ENCODE measurements around the gene EIF3A.

EIF3A gene

GRCh38 chr10:119103903-119104653 is 23.5 kb upstream of the EIF3A start, which contains the start of gene DENND10 (continued):
- TF ChIP-seq PRDM10 (tag by site-specific recombination; IDR thresholded peaks at IDR 0.05) (no peak), PRDM2 (tag by site-specific recombination; IDR thresholded peaks at IDR 0.05; ENCODE audit: borderline replicate concordance) (no peak), SP2 (tag by site-specific recombination; IDR thresholded peaks at IDR 0.05) (peak; percentile 10; the same call in 1 of the 2 replicates), ZNF311 (tag by site-specific recombination; IDR thresholded peaks at IDR 0.05; ENCODE audit: borderline replicate concordance) (no peak), TRIM28 (IDR thresholded peaks at IDR 0.05; ENCODE audit: borderline replicate concordance, low read length) (no peak)

GRCh38 chr10:119103241-119103902 is 22.8 kb upstream of the EIF3A start:
- POLR2A ChIA-PET: interaction anchor here (0.6 to 2.5 kb wide), 11 partner anchors 9 to 649 kb away, joined by 3 to 19 read pairs (median 7); partner anchors contain the start of genes EIF3A and SFXN4
- peaks cover 6% of the 10 kb centered on the region for H3K4me1 ChIP-seq (ENCODE audit: control insufficient read depth, insufficient read depth, low read length)
- H3K36me3 ChIP-seq (ENCODE audit: control insufficient read depth in 2 of 2, insufficient read depth in 1 of 2, low read length in 2 of 2): peaks cover 11 to 27% of the 10 kb centered on the region in 2 experiments; a peak in 2 of 3 replicates
- TF ChIP-seq GLIS1 (tag by site-specific recombination; IDR thresholded peaks at IDR 0.05): no peak
- TF ChIP-seq ZNF335 (tag by site-specific recombination; conservative IDR thresholded peaks at IDR 0.05): peak; percentile 79
- 0 out of 2 replicates have a peak, but pooled peaks have one; percentile 8 for TF ChIP-seq SCRT1 (tag by site-specific recombination; IDR thresholded peaks at IDR 0.05; ENCODE audit: borderline replicate concordance)
- TF ChIP-seq PRDM2 (tag by site-specific recombination; IDR thresholded peaks at IDR 0.05; ENCODE audit: borderline replicate concordance): 0 out of 2 replicates have a peak, but pooled peaks have one; percentile 41
- no peak overlapping the region for H3K4me3 ChIP-seq (ENCODE audit: low read depth, low read length)
- no peaks in the 10 kb centered on the region for H3K9me3 ChIP-seq (ENCODE audit: control insufficient read depth, insufficient read depth, low read depth, low read length)
- CTCF ChIA-PET: interaction anchor here (0.6 kb wide), 1 partner anchor 525 kb away, joined by 4 read pairs; no protein-coding TSS in a partner anchor
- no peak overlapping the region for H3K27ac ChIP-seq (ENCODE audit: extremely low read depth, low read depth, low read length)

Data from HEK293 (cell line).